ENCODE measurements around the gene DLD. TPM values are rescaled to one million over a fixed set of nuclear protein-coding genes. Genes with fewer than 3 reads are reported as not detected.
"Not testable (repeated sequence)": the region's sequence is repeated elsewhere in the genome, so short reads cannot be mapped to it uniquely, and the experiment has no call there.

The DLD gene
- total RNA-seq, 1 donor from 2014 or later, result 342 TPM

- intact Hi-C loops (cut with micrococcal nuclease), result no loop called here
- H3K27ac ChIP-seq (replicated peaks), result peak overlapping the region; percentile 1
- no peak for DNase-seq
- H3K4me3 ChIP-seq, result no peak overlapping the region
- peaks cover 97% of the 10 kb centered on the region for H3K36me3 ChIP-seq
- no peaks in the 10 kb centered on the region for H3K27me3 ChIP-seq (ENCODE audit: low read depth)
- H3K4me1 ChIP-seq, result peaks cover 51% of the 10 kb centered on the region
- no peak for TF ChIP-seq CTCF (IDR thresholded peaks at IDR 0.05; ENCODE audit: borderline replicate concordance)
- no peaks in the 10 kb centered on the region for H3K9me3 ChIP-seq (replicated peaks)
Observed at GRCh38 chr7:107951896-107952295, 60.9 kb downstream of the DLD start.

- intact Hi-C loops (cut with micrococcal nuclease), result no loop called here
- Histone ChIP-seq H3K36me3 (peaks cover 90% of the 10 kb centered on the region), H3K27ac (replicated peaks) (peak overlapping the region; percentile 1)
Observed at GRCh38 chr7:107953265-107953923, 62.4 kb downstream of the DLD start.

GRCh38 chr7:107953924-107954303 is 62.9 kb downstream of the DLD start:
- TF ChIP-seq CTCF (IDR thresholded peaks at IDR 0.05; ENCODE audit: borderline replicate concordance), result no peak
- Histone ChIP-seq H3K36me3 (peaks cover 89% of the 10 kb centered on the region), H3K27ac (replicated peaks) (peak overlapping the region; percentile 1), H3K9me3 (replicated peaks) (no peaks in the 10 kb centered on the region), H3K4me1 (peaks cover 58% of the 10 kb centered on the region), H3K27me3 (ENCODE audit: low read depth) (no peaks in the 10 kb centered on the region), H3K4me3 (no peak overlapping the region)
- DNase-seq, result no peak
- intact Hi-C loops (cut with micrococcal nuclease), result no loop called here

More at GRCh38 chr7:107953265-107953923, 62.4 kb downstream of the DLD start:
- Histone ChIP-seq H3K4me1 (peaks cover 57% of the 10 kb centered on the region), H3K4me3 (no peak overlapping the region), H3K27me3 (ENCODE audit: low read depth) (no peaks in the 10 kb centered on the region), H3K9me3 (replicated peaks) (no peaks in the 10 kb centered on the region)
- no peak for TF ChIP-seq CTCF (IDR thresholded peaks at IDR 0.05; ENCODE audit: borderline replicate concordance)
- no peak for DNase-seq

GRCh38 chr7:107955394-107955793 is 64.4 kb downstream of the DLD start:
- no peak for TF ChIP-seq CTCF (IDR thresholded peaks at IDR 0.05; ENCODE audit: borderline replicate concordance)
- no peaks in the 10 kb centered on the region for H3K9me3 ChIP-seq (replicated peaks)
- H3K4me1 ChIP-seq, result peaks cover 49% of the 10 kb centered on the region
- intact Hi-C loops (cut with micrococcal nuclease), result no loop called here
- H3K4me3 ChIP-seq, result no peak overlapping the region
- H3K27me3 ChIP-seq (ENCODE audit: low read depth), result no peaks in the 10 kb centered on the region
- H3K36me3 ChIP-seq, result peaks cover 90% of the 10 kb centered on the region
- no peak overlapping the region for H3K27ac ChIP-seq (replicated peaks)
- DNase-seq, result no peak

- H3K27me3 ChIP-seq (ENCODE audit: low read depth); H3K9me3 ChIP-seq (replicated peaks); DNase-seq; intact Hi-C loops (cut with micrococcal nuclease); H3K4me3 ChIP-seq: not testable (repeated sequence)
- H3K4me1 ChIP-seq, result peaks cover 52% of the 10 kb centered on the region
- H3K27ac ChIP-seq (replicated peaks), result peak overlapping the region; percentile 76
- H3K36me3 ChIP-seq, result peaks cover 82% of the 10 kb centered on the region
Observed at GRCh38 chr7:107956950-107957349, 66.0 kb downstream of the DLD start.

GRCh38 chr7:107957436-107957835 is 66.5 kb downstream of the DLD start:
- no peak overlapping the region for H3K4me3 ChIP-seq
- intact Hi-C loops (cut with micrococcal nuclease), result no loop called here
- peak overlapping the region; percentile 76 for H3K27ac ChIP-seq (replicated peaks)
- peaks cover 81% of the 10 kb centered on the region for H3K36me3 ChIP-seq
- DNase-seq, result no peak
- peaks cover 51% of the 10 kb centered on the region for H3K4me1 ChIP-seq
- no peaks in the 10 kb centered on the region for H3K27me3 ChIP-seq (ENCODE audit: low read depth)
- no peak for TF ChIP-seq CTCF (IDR thresholded peaks at IDR 0.05; ENCODE audit: borderline replicate concordance)
- no peaks in the 10 kb centered on the region for H3K9me3 ChIP-seq (replicated peaks)
